ENCODE measurements around the gene TMEM263.

TMEM263 gene

DNA sequence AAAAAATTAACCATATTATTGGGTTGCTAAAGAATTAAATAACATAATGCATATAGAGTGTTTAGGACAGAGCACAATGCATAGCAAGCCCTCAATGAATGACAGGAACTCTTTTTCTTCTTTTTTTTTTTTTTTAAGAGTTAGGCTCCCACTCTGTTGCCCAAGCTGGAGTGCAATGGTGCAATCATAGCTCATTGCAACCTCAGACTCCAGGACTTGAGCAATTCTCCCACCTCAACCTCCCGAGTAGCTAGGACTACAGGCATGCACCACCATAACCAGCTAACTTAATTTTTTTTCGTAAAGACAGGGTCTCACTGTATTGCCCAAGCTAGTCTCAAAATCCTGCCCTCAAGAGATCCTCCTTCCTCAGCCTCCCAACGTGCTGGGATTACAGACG, 51.7 kb downstream of the TMEM263 start:
- TF ChIP-seq CTCF (IDR thresholded peaks at IDR 0.05; ENCODE audit: extremely low read depth, insufficient read depth, missing control alignments), result no peak
- in situ Hi-C loops (cut with MboI; ENCODE audit: low pct_unique_long_range_greater_than_20kb, low sequenced_read_pairs, unreplicated experiment), result no loop called here
- DNase-seq (ENCODE audit: low spot score), result no peak

GRCh38 chr12:107011519-107011918, 55.8 kb downstream of the TMEM263 start:
- no peak for TF ChIP-seq CTCF (IDR thresholded peaks at IDR 0.05; ENCODE audit: extremely low read depth, insufficient read depth, missing control alignments)
- in situ Hi-C loops (cut with MboI; ENCODE audit: low pct_unique_long_range_greater_than_20kb, low sequenced_read_pairs, unreplicated experiment), result no loop called here
- no peak for DNase-seq (ENCODE audit: low spot score)

DNA sequence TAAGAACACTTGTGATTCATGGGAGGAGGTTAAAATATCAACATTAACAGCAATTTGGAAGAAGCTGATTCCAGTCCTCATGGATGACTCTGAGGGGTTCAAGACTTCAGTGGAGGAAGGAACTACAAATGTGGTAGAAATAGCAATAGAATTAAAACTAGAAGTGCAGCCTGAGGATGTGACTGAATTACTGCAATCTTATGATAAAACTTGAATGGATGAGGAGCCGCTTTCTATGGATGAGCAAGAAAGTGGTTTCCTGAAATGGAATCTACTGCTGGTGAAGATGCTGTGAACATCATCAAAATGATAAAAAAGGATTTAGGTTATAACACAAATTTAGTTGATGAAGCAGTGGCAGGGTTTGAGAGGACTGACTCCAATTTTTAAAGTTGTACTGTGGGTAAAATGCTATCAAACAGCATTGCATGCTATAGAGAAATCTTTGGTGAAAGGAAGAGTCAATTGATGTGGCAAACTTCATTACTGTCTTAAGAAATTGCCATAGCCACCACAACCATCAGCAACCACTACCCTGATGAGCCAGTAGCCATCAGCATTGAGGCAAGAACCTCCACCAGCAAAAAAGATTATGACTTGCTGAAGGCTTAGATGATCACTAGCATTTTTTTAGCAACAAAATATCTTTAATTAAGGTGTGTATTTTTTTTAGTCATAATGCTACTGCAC, 57.2 kb downstream of the TMEM263 start:
- no peak for DNase-seq (ENCODE audit: low spot score)
- in situ Hi-C loops (cut with MboI; ENCODE audit: low pct_unique_long_range_greater_than_20kb, low sequenced_read_pairs, unreplicated experiment), result no loop called here
- no peak for TF ChIP-seq CTCF (IDR thresholded peaks at IDR 0.05; ENCODE audit: extremely low read depth, insufficient read depth, missing control alignments)

DNA sequence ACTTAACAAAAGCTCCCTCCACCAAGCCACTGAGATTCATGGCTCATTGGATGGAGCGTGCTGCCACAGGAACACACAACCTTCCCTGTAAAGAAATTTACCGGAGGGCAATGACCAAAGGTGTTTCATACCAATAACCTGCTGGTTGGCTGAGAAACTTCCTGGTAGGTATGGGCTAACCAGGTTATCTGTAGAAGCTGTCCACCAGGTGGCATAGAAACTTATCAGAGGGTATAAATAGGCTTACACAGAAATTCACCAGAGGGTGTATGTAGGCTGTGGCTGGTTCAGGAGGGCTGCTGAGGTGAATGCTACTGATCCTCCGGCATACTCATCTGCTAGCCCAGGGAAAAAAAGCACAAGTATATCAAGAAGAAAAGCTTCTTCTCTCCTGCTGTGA, 58.3 kb downstream of the TMEM263 start:
- TF ChIP-seq CTCF (IDR thresholded peaks at IDR 0.05; ENCODE audit: extremely low read depth, insufficient read depth, missing control alignments), result no peak
- in situ Hi-C loops (cut with MboI; ENCODE audit: low pct_unique_long_range_greater_than_20kb, low sequenced_read_pairs, unreplicated experiment), result no loop called here
- no peak for DNase-seq (ENCODE audit: low spot score)

DNA sequence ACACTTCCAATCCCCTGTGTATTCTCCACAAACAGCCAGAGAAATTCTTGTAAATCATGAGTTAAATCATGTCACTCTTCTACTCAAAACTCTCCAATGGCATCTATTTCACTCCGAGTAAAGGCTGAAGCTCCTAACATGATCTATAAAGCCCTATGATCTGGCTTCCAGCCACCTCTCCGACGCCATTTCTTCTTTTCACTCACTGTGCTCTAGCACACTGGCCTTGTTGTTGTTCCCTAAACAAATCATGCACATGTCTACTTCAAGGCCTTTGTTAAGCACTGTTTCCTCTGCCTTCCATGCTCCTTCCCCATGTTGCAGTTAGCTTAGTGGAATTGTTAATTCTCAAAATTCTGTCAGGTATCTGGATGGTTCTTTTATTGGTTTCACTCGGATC, 61.3 kb downstream of the TMEM263 start:
- no peak for TF ChIP-seq CTCF (IDR thresholded peaks at IDR 0.05; ENCODE audit: extremely low read depth, insufficient read depth, missing control alignments)
- in situ Hi-C loops (cut with MboI; ENCODE audit: low pct_unique_long_range_greater_than_20kb, low sequenced_read_pairs, unreplicated experiment), result no loop called here
- DNase-seq (ENCODE audit: low spot score), result no peak

- in situ Hi-C loops (cut with MboI; ENCODE audit: low pct_unique_long_range_greater_than_20kb, low sequenced_read_pairs, unreplicated experiment), result no loop called here
- no peak for TF ChIP-seq CTCF (IDR thresholded peaks at IDR 0.05; ENCODE audit: extremely low read depth, insufficient read depth, missing control alignments)
- no peak for DNase-seq (ENCODE audit: low spot score)
Observed at GRCh38 chr12:107019546-107019945, 63.8 kb downstream of the TMEM263 start.

All from GM13977 (cell line).